Measurements from ENCODE around the gene CLMN.
A peak's percentile ranks its signal among the peaks of the same experiment; 100 is the strongest.

CLMN gene

DNA sequence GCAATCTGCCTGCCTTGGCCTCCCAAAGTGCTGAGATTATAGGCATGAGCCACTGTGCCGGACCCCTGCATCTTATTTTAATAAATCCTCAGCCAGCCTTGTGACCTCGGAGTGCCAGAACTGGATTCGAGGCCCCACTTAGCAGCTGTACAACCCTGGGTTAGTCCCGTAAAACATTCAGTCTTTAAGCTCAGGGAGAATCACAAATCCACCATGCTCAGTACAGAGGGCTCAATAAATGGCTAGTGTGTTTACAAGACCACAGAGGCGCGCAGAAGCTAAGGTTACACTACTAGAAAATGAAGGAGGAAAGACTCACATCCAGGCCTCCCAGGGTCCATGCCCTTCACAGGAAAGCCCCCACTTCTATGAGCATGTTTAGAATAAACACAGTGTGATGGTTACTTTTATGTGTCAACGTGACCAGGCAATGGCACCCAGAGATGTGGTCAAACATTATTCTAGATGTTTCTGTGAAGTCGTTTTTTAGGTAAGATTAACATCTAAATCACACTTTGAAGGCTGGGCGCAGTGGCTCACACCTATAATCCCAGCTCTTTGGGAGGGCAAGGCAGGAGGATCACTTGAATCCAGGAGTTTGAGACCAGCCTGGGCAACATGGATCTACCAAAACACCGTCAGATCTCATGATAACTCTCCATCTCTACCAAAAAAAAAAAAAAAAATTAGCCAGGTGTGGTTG, 55.3 kb downstream of the CLMN start:
- TF ChIP-seq, protein P1, sequence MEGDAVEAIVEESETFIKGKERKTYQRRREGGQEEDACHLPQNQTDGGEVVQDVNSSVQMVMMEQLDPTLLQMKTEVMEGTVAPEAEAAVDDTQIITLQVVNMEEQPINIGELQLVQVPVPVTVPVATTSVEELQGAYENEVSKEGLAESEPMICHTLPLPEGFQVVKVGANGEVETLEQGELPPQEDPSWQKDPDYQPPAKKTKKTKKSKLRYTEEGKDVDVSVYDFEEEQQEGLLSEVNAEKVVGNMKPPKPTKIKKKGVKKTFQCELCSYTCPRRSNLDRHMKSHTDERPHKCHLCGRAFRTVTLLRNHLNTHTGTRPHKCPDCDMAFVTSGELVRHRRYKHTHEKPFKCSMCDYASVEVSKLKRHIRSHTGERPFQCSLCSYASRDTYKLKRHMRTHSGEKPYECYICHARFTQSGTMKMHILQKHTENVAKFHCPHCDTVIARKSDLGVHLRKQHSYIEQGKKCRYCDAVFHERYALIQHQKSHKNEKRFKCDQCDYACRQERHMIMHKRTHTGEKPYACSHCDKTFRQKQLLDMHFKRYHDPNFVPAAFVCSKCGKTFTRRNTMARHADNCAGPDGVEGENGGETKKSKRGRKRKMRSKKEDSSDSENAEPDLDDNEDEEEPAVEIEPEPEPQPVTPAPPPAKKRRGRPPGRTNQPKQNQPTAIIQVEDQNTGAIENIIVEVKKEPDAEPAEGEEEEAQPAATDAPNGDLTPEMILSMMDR (IDR thresholded peaks at IDR 0.05; ENCODE audit: insufficient read depth, low read depth, low read length, missing control alignments): no peak

DNA sequence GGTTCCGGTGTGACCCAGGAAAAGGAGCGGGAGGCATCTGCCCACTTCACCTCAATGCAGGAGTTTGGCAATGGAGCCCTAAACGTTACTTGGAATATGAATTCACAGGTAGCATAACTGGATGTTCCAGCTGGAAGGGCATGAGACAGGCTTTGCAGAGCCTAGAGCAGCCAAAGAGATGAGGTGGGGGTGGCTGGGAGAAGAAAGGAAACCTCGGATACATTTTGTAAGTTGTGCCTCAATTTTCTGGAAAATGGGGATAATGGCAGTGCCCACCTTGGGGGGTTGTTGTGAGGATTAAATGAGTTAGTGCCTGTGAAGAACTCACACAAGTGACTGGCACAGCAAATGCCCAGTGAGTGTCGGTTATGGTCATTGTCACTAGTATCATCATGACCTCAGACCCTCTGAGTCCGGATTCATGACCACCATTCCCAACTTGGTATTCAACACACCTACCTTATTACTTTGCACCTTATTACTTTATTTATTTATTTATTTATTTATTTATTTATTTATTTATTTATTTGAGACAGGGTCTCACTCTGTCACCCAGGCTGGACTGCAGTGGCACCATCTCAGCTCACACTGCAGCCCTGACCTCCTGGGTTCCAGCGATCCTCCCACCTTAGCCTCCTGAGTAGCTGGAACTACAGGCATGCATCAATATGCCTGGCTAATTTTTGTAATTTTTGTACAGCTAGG, 56.0 kb downstream of the CLMN start:
- DNase-seq (ENCODE audit: low read depth): no peak
- H3K4me3 ChIP-seq (ENCODE audit: low read depth, low read length): no peak overlapping the region
- TF ChIP-seq, protein P1 (IDR thresholded peaks at IDR 0.05; ENCODE audit: insufficient read depth, low read depth, low read length, missing control alignments): no peak

More for the DNA sequence above, 55.3 kb downstream of the CLMN start:
- no peak for DNase-seq (ENCODE audit: low read depth)
- H3K4me3 ChIP-seq (ENCODE audit: low read depth, low read length): no peak overlapping the region

DNA sequence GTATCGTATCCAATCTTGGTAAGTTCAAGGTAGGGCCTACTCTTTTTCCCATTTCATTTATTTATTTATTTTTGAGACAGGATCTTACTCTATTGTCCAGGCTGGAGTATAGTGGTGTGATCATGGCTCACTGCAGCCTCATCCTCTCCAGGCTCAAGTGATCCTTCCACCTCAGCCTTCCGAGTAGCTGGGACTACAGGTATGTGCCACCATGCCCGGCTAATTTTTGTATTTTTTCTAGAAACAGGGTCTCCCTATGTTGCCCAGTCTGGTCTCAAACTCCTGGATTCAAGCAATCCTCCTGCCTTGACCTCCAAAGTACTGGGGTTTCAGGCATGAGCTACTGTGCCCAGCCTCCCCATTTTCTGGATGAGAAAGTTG, 57.2 kb downstream of the CLMN start:
- no peak overlapping the region for H3K4me3 ChIP-seq (ENCODE audit: low read depth, low read length)
- no peak for DNase-seq (ENCODE audit: low read depth)
- TF ChIP-seq, protein P1 (IDR thresholded peaks at IDR 0.05; ENCODE audit: insufficient read depth, low read depth, low read length, missing control alignments): no peak

DNA sequence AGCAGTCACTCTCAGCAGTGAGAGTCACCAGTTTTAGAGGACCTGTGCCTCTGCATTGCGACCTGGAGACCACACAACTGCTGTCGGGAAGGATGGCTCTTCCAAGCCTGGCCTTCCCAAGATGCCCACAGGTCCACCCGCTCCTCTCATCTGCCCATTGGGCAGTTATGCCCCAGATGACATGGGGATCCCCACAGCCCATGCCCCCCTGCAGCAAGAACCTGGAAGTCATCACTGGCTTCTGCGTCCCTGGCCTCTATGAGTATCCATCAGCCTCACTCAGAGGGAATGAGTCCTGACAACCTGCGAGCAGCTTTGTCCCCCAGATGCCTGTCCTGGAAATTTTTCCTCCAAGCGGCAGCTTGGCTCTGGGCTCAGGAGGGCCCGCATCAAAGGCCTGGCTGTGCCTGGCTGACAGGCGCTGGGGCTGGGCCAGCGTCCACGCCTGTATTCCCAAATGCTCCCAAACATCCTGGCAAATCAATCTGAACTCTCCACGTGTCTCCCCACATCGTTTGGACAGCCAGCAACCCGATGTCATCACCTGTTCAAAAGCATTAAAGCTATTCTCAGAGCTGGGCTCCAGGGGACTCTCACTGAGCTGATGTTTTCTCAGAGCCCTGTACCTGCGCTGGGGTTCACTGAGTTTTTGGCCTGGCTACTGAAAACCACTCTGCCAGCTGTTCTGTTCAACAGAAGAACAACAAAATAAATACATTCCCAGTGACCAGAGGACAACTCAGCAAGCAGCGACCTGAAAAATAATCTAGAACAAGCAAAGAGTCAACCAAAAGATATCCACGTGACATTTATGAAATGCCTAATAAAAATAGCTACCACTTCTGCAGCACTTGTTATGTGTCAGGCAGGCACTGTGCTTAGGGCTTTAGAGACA, 57.8 kb downstream of the CLMN start:
- no peak overlapping the region for H3K4me3 ChIP-seq (ENCODE audit: low read depth, low read length)
- TF ChIP-seq, protein P1 (IDR thresholded peaks at IDR 0.05; ENCODE audit: insufficient read depth, low read depth, low read length, missing control alignments): no peak
- DNase-seq (ENCODE audit: low read depth): no peak

DNA sequence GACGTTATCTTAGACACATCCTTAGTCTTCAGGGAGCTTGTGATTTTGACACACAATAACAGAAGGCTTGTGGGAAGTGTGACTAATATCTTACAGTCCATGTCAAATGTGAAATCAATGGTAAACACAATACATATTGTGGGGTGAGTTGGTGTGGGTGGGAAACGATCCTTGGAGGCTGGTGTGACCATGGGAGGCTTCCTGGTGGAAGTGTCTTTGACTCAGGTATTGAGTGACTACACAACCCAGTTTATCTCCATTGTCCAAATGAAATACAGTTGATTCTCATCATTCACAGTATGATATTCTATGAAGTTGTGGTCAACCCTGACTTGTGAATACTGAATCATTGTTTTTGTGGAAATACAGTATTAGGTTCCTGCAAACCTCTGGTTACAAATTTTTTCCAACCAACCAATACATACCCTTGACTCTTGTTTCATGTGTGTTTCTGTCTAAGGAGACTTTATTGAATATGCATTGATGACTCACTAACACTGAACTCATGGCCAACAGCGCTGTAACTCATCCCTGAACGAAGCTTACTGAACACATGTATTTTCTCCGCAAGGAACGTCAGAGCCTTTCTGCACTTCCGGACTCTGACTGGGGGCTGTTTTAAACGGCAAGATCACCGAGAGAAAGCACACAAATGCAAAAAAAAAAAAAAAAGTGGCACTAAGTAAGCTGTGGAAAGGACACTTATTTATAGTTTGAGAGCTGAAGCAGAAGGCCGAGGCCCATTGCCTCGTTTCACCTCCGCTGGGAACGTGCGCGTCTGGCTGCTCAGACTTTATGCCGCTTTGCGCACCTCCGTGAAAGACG, 59.0 kb downstream of the CLMN start:
- no peak overlapping the region for H3K4me3 ChIP-seq (ENCODE audit: low read depth, low read length)
- DNase-seq (ENCODE audit: low read depth): peak; percentile 55
- TF ChIP-seq, protein P1 (IDR thresholded peaks at IDR 0.05; ENCODE audit: insufficient read depth, low read depth, low read length, missing control alignments): no peak
